Right cardiac atrium (tissue), 5 donors: ENCODE measurements around the gene TADA2A. TPM values are rescaled to one million over a fixed set of nuclear protein-coding genes. Genes with fewer than 3 reads are reported as not detected.

ENCODE experiments used
- ATAC-seq, 2 donors: fragments of 200-7000 bp; cut with Tn5 transposase; one replicate each; pipeline versions ENCODE4 v1.8.0 to v1.9.1; 2020; ENCODE audit warnings: moderate library complexity in 2 of 2, mild to moderate bottlenecking in 1 of 2
- DNase-seq, 3 donors: peaks; one replicate each; pipeline ENCODE4 v3.0.0-alpha.2; 2020
- H3K27ac ChIP-seq: one replicate; pipeline ENCODE4 v1.5.1; 2013; ENCODE audit warnings: mild to moderate bottlenecking, low read length, control low read depth, moderate library complexity
- H3K27me3 ChIP-seq: one replicate; pipeline ENCODE4 v1.6.1; 2013; ENCODE audit not compliant: control insufficient read depth, insufficient read depth
- H3K4me1 ChIP-seq: one replicate; pipeline ENCODE4 v1.6.1; 2013; ENCODE audit warnings: low read length; ENCODE audit not compliant: control insufficient read depth, insufficient read depth
- H3K4me3 ChIP-seq: one replicate; pipeline ENCODE4 v1.5.1; 2013; ENCODE audit warnings: low read length, control low read depth
- H3K9me3 ChIP-seq: one replicate; pipeline ENCODE4 v1.6.1; 2013; ENCODE audit warnings: low read length; ENCODE audit not compliant: control insufficient read depth
- WGBS: extraction: QIAGEN DNeasy Blood & Tissue Kit; methylation state at CpG from one replicate; pipeline ENCODE4 v1.1.7; 2013; 5-methylcytosine and 5-hydroxymethylcytosine counted together
- intact Hi-C, 4 donors: fragments of 100-400 bp; cut with DNase I; formaldehyde crosslinking; loops; one replicate each; pipeline versions ENCODE4 v1.11.0 to v1.14.0; 2022 to 2023
- polyA plus RNA-seq: library from polyadenylated mRNA; stranded (reverse); fragments of 200-250 nt; gene quantifications from one replicate; pipeline ENCODE4 v1.2.3, GENCODE V29; 2013
- total RNA-seq, 4 donors: library from RNA; stranded (reverse); fragmentation: NEBNext Ultra II Directional; extraction: Animal tissue kit (Norgen Biotek cat#: 25700); gene quantifications; one replicate each; pipeline ENCODE4 v1.2.1, GENCODE V29; 2021
- donor health status: healthy with polysubstance abuse.
- donor health status: DM: no; HTN: yes; CAD: no.
- donor health status: DM: no; HTN: no; CAD: no.
- donor health status: DM: no; HTN: yes; CAD: no; lungs with severe emphysema.
- donor health status: DM: yes; HTN: yes; CAD: no.

TADA2A gene
- total and polyA plus RNA-seq, 5 donors: 6.2 to 18.0 (median 14.1) TPM

DNA sequence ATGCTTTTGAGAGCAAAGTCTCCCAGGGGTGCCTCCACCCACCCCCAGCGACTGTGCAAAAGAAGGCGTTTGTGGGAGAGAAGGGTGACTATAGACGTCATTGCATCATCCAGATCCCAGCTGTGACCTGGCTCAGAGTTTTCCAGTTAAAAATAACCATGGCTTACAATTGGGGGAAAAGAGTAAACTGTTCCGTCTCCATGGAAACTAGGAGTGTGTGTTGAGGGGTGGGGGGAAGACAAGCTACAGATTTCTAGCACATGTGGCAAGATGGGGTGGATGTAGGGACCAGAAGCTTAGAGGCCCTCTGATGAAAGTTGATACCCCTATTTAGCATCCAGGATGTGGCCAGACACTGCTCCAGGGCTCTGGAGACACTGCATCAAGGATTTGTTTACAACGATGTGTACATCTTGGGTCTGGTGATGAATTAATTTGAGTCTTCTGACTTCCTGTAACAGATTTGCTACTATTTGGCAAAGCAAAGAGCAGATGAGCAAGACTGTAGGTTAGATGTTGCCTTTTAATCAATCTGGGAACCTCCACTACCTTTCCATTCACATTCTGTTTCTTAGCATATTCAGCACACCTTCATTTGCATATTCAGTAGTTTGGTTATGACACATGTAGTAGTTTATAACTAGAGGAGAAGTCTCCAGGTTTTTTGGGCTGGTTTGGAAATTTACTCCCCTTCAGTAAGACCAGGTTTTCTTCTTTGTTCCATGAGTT is 76.8 kb downstream of the TADA2A start:
- intact Hi-C loops: no loop called here
- no peaks in the 10 kb centered on the region for H3K27me3 ChIP-seq
- peak in 1 of 3 donors; percentile 27 for DNase-seq
- WGBS: 33% methylated on average over 5 of the region's 5 CpGs
- H3K9me3 ChIP-seq: no peaks in the 10 kb centered on the region
- no peak overlapping the region for H3K4me3 ChIP-seq
- H3K27ac ChIP-seq: no peak overlapping the region
- peak in 1 of 2 donors; percentile 48 for ATAC-seq
- H3K4me1 ChIP-seq: peaks cover 3% of the 10 kb centered on the region

DNA sequence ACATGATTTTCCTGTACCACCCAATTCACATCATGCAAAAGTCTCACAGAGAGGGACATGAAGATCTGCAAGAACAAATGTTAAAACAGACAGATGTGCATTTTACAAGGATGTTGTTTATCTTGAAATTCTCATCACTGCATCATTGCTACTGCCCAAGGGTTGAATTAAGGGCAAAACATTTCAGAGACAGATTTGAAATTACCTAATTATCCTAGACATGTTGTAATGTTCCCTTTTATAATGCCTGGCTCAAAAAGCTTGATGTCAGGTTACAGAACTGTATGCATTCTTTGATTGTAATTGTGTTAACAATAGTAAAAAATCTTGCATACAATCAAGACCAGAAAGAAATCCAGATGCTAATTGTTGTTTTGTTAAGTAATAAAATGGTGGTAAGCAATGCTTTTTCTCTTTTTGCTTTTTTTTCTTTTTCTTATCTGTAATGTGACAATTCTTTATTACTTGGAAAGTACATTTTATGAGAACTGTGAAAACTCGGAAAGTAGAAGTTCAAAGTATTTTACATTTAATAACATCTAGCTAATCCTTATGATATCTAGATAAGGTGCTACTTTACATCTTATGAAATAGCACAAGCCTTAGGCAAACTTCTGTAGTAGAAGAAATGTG is 79.4 kb downstream of the TADA2A start:
- Histone ChIP-seq H3K27me3 (no peaks in the 10 kb centered on the region), H3K4me3 (no peak overlapping the region), H3K27ac (no peak overlapping the region), H3K4me1 (peaks cover 1% of the 10 kb centered on the region), H3K9me3 (no peaks in the 10 kb centered on the region)
- intact Hi-C loops: loop anchor here in 1 of 4 donors (5.0 kb wide), 1 partner anchor 79 kb away; the partner anchor contains the start of genes ACACA and TADA2A
- 84% methylated on average over 1 of the region's 1 CpG for WGBS
- DNase-seq: no peak
- no peak for ATAC-seq

DNA sequence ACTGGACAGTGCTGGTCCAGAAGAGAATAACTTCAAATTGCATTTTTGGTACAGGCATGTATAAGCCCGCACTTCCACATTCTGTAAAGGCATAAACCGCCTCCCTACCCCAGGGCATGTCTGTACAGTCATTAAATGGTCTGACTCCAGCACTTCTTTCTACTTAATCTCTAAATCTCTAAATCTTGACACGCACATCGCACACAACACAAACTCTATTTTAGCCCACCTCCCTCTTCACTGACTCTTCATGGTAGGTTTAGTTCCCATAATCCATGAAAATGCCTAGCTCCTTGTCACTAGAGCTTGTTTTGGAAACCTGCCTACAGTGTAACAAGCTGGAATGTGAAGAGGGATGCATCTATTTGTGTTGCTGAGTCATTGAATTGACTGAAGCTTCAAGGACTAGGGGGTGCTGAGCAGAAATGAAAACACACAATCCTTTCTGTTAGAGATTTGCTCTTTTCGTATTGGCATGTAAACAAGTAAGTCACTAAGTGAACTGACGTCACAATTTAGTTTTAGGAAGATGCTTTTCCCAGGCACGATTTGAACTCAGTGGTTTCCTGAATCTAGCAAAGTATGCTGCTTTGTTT is 81.4 kb downstream of the TADA2A start:
- H3K4me3 ChIP-seq: peak overlapping the region; percentile 73
- no peaks in the 10 kb centered on the region for H3K27me3 ChIP-seq
- intact Hi-C loops: loop anchor here in 1 of 4 donors (5.0 kb wide), 1 partner anchor 81 kb away; the partner anchor contains the start of genes ACACA and TADA2A
- H3K4me1 ChIP-seq: peaks cover 1% of the 10 kb centered on the region
- 27% methylated on average over 7 of the region's 7 CpGs for WGBS
- H3K9me3 ChIP-seq: no peaks in the 10 kb centered on the region
- peak overlapping the region; percentile 15 for H3K27ac ChIP-seq
- DNase-seq: no peak
- peak; percentile 14 to 47 for ATAC-seq

DNA sequence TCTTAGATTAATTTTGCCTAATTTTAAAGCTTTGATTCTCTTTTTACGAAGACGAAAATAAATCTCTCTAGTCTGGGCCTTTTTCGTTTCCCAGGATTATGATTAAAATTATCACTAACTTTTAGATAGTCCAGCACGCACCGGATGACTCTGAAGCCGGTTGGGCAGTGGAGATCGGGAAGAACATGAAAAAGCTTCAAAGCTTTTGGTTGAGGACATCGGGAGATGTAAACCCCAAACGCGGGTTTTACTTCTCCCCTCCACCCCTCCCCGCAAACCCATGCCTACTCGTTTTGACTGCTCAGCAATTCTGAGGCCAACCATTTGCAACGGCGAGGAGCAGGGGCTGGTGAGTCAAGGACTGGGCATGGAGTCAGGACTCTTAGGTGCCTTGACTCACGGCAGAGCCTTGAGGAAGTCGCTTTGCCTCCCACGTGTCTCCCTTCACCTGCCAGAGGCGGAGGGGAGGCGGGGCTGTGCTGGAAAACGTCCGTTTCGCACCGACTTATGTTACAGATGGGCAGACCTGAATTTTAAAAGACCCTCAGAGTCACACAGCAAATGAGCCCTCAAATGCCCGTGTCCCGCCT is 82.0 kb downstream of the TADA2A start:
- Histone ChIP-seq H3K4me1 (no peaks in the 10 kb centered on the region), H3K4me3 (peak overlapping the region; percentile 73), H3K27ac (peak overlapping the region; percentile 95), H3K9me3 (no peaks in the 10 kb centered on the region), H3K27me3 (no peaks in the 10 kb centered on the region)
- 1% methylated on average over 25 of the region's 25 CpGs for WGBS
- ATAC-seq (peak; percentile 56 to 76), DNase-seq (peak; percentile 76 to 78 (median 77))
- intact Hi-C loops: loop anchor here in 1 of 4 donors (5.0 kb wide), 1 partner anchor 81 kb away; the partner anchor contains the start of genes ACACA and TADA2A

DNA sequence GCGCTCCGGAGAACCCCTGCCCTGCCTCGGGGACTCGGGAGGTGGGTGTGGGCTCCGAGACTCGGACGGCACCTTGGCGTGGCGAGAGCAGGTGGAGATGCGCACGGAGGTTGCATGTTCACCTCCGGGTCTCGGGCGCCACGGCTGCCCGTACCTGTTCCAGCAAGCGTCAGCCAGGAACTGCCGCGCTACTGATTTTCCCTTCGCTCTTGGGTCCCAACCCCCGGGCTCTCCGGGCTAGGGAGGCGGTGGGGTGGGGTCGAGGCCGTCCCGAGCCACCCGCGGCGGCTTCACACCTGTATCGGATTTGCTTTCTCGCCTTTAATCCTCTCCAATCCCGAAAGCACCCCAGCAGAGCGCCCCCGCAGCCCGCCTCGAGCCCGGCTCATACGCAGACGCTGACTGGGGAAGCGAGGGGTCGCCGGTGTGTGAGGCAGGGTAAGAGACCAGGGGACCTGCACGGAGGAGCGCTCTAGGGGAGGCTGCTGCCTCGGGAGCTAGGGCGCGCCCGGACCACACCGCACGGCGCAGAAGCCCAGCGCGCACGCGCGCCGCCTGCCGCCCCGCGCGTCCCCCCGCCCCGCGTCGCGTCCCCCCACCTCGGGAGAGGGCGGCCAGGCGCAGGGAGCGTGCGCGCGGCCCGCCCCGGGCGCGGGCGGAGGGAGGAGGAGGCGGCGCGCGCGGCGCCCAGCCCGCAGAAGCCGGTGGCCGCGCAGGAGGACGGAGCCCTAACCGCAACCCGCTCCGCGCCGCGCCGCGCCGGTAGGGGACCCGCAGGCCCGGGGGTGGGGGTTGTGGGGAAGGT is 82.7 kb downstream of the TADA2A start, which contains the start of gene DUSP14:
DUSP14 (plus strand) TSS at position 695 of the 805 bp plus-strand sequence. CDS start 22,382 bp downstream, outside the sequence.
- WGBS: under 1% methylated on average over 87 of the region's 100 CpGs
- intact Hi-C loops: loop anchor here in 1 of 4 donors (5.0 kb wide), 1 partner anchor 82 kb away; the partner anchor contains the start of genes ACACA and TADA2A
- peak; percentile 87 to 91 for ATAC-seq
- Histone ChIP-seq H3K27me3 (no peaks in the 10 kb centered on the region), H3K4me3 (peak within 1 kb of the TSS; percentile 73), H3K4me1 (no peaks in the 10 kb centered on the region), H3K27ac (peak within 1 kb of the TSS; percentile 95), H3K9me3 (no peaks in the 10 kb centered on the region)
- DNase-seq: peak; percentile 83 to 94 (median 93)

DNA sequence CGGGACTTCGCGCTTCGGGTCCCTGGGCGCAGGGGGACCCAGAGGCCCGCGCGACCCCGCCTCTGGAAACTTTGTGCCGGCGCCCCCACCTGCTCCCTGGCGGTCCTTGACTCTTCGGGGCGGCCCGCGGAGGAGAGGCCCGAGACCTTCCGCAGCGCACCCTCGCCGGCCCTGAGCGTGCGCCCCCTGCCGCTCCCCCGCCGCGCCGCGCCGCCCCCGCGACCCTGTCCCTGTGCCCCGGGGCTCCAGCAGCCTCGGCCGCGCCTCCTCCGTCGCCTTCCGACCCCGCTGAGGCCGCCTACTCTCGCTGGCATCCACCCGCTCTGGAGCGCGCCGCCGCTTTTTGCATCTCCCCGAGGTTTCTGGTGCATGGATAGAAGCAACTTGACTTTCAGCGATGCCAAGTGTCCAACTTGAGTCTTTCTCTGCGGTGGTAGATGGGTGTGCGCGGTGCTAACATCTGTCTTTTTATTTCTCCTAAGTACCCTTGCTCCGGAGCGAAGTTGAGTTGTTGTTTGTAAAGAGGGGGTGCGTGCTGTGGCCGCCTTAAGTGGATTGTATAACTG is 83.4 kb downstream of the TADA2A start:
- peak; percentile 70 to 88 (median 87) for DNase-seq
- ATAC-seq: peak; percentile 56 to 58
- H3K27me3 ChIP-seq: no peaks in the 10 kb centered on the region
- H3K4me1 ChIP-seq: no peaks in the 10 kb centered on the region
- WGBS: under 1% methylated on average over 55 of the region's 56 CpGs
- H3K4me3 ChIP-seq: peak overlapping the region; percentile 73
- intact Hi-C loops: no loop called here
- H3K27ac ChIP-seq: peak overlapping the region; percentile 40
- no peaks in the 10 kb centered on the region for H3K9me3 ChIP-seq

DNA sequence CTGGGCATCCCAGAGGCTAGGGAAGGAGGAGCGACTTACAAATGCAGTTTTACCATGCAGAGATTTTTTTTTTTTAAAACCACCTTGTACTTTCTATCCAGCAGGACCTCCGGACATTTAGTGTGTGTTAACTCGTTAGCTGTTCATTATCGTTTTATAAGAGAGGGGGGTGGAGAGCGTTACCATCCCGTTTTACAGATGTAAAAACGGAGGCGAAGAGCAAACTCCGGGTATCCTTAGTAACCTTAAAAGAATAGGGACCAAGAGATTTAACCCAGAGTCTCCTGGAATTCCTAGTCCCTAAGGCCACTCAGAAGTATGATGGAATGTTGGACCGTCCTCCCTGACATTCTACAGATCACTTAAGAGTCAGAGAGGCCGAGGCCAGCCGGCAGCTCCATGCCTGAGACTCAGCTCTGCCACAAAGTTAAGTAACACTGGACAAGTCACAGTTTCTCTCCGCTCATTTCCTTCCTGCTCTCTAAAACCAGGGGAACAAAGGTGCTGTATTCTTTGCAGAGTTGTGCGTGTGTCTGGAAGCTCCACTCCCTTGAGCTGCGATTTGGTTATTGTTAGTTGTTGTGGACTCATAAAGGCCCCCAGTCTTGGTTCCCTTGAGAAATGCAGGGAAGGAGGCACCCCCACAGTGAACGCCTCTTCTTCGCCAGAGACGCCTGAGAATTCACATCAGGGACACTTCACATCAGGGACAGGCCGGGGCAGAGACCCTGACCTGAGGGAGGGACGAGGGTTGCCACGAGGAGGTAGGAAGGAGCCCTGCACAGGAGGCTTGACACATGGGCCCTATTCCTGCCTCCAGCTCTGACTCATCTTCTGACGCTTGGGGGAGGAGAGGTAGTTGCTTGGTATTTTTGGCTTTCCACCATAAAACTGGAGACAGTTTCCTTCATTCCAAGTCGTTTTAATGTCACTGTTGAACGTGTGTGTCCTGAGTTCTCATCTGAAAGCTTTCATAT is 84.2 kb downstream of the TADA2A start:
- DNase-seq: peak in 2 of 3 donors; percentile 56 to 68
- peak; percentile 41 to 74 for ATAC-seq
- Histone ChIP-seq H3K27me3 (no peaks in the 10 kb centered on the region), H3K27ac (peak overlapping the region; percentile 40), H3K9me3 (no peaks in the 10 kb centered on the region), H3K4me3 (peak overlapping the region; percentile 73), H3K4me1 (peaks cover 2% of the 10 kb centered on the region)
- WGBS: 11% methylated on average over 24 of the region's 24 CpGs
- intact Hi-C loops: no loop called here

DNA sequence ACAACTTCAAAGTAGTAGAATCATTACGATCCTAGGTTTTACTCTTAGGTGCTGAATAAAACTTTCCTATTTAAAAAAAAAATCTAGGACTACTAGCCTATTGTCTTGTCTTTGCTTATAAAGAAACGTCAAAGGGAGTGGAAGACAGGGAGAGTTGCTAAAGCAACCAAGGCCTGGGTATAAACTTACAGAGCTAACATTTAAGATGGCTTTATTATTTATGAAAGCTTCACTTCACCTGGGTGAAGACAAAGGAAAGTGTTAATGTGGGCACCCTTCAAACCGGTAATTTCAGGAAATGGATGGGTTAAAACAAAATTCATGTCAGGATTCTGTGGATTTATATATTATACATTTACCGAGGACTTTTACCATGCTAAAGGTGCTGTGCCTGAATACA is 85.5 kb downstream of the TADA2A start:
- ATAC-seq (no peak), DNase-seq (no peak)
- peaks cover 2% of the 10 kb centered on the region for H3K4me1 ChIP-seq
- H3K4me3 ChIP-seq: no peak overlapping the region
- intact Hi-C loops: no loop called here
- no peaks in the 10 kb centered on the region for H3K9me3 ChIP-seq
- WGBS: 51% methylated on average over 4 of the region's 4 CpGs
- no peak overlapping the region for H3K27ac ChIP-seq
- H3K27me3 ChIP-seq: no peaks in the 10 kb centered on the region
